ENCODE measurements around the gene GPR150.
"Not testable (repeated sequence)": the region's sequence is repeated elsewhere in the genome, so short reads cannot be mapped to it uniquely, and the experiment has no call there.

Gene GPR150

GRCh38 chr5:95624368-95624767 lies 4.5 kb downstream of the GPR150 start:
- DNase-seq (ENCODE audit: low spot score) = no peak

- DNase-seq (ENCODE audit: low spot score) = no peak
Measured at GRCh38 chr5:95626701-95627100, 6.8 kb downstream of the GPR150 start.

GRCh38 chr5:95627971-95628810 lies 8.3 kb downstream of the GPR150 start:
- DNase-seq (ENCODE audit: low spot score) = no peak

- DNase-seq (ENCODE audit: low spot score) = no peak
Measured at GRCh38 chr5:95628933-95629332, 9.0 kb downstream of the GPR150 start.

GRCh38 chr5:95630394-95630917 lies 10.6 kb downstream of the GPR150 start:
- no peak for DNase-seq (ENCODE audit: low spot score)

- no peak for DNase-seq (ENCODE audit: low spot score)
Measured at GRCh38 chr5:95631255-95631958, 11.5 kb downstream of the GPR150 start.

GRCh38 chr5:95631991-95632675 lies 12.2 kb downstream of the GPR150 start:
- no peak for DNase-seq (ENCODE audit: low spot score)

GRCh38 chr5:95632942-95633341 lies 13.1 kb downstream of the GPR150 start:
- DNase-seq (ENCODE audit: low spot score) = not testable (repeated sequence)

GRCh38 chr5:95633671-95634070 lies 13.8 kb downstream of the GPR150 start:
- no peak for DNase-seq (ENCODE audit: low spot score)

- no peak for DNase-seq (ENCODE audit: low spot score)
Measured at GRCh38 chr5:95634081-95634480, 14.2 kb downstream of the GPR150 start.

- DNase-seq (ENCODE audit: low spot score) = no peak
Measured at GRCh38 chr5:95638632-95639031, 18.7 kb downstream of the GPR150 start.

GRCh38 chr5:95641741-95642220 lies 21.9 kb downstream of the GPR150 start:
- DNase-seq (ENCODE audit: low spot score) = no peak

- no peak for DNase-seq (ENCODE audit: low spot score)
Measured at GRCh38 chr5:95643152-95643551, 23.3 kb downstream of the GPR150 start.

GRCh38 chr5:95644351-95645042 lies 24.6 kb downstream of the GPR150 start:
- peak; percentile 79 for DNase-seq (ENCODE audit: low spot score)

- not testable (repeated sequence) for DNase-seq (ENCODE audit: low spot score)
Measured at GRCh38 chr5:95646226-95646568, 26.3 kb downstream of the GPR150 start.

GRCh38 chr5:95646569-95647431 lies 26.9 kb downstream of the GPR150 start, which contains the start of gene RFESD:
Gene RFESD, plus strand, starts transcription at chr5:95646777. Its CDS starts 5,495 bp downstream, at chr5:95652272.
- DNase-seq (ENCODE audit: low spot score) = peak; percentile 97

- no peak for DNase-seq (ENCODE audit: low spot score)
Measured at GRCh38 chr5:95647886-95648860, 28.3 kb downstream of the GPR150 start.

GRCh38 chr5:95649274-95649673 lies 29.4 kb downstream of the GPR150 start:
- no peak for DNase-seq (ENCODE audit: low spot score)

GRCh38 chr5:95649842-95650620 lies 30.1 kb downstream of the GPR150 start:
- no peak for DNase-seq (ENCODE audit: low spot score)
